A549 (cell line): ENCODE data around the gene INSIG2. TPM values are rescaled to one million over a fixed set of nuclear protein-coding genes. Genes with fewer than 3 reads are reported as not detected.

ENCODE experiments used
- ATAC-seq, 2 experiments: fragments of 200-7000 bp in 1 of 2; fragments of >200 bp in 1 of 2; cut with Nextera tagmentation in 1 of 2; cut with Tn5 transposase in 1 of 2; 3 replicates each; pipeline versions ENCODE4 v1.8.0 to v1.9.1; 2018 to 2020; ENCODE audit warnings: mild to moderate bottlenecking in 1 of 2, moderate library complexity in 1 of 2
- CTCF ChIA-PET: fragments of 300-600 bp; sonication (Branson Sonifier 250); formaldehyde crosslinking; extraction: SDS; loops from one replicate; lab custom pipeline; 2021; ENCODE audit warnings: antibody characterized with exemption, inconsistent platforms; lab: Yijun Ruan, JAX
- POLR2A ChIA-PET: fragments of 350-600 bp; formaldehyde crosslinking; extraction: SDS; loops from one replicate; lab custom pipeline; 2021; ENCODE audit warnings: antibody characterized with exemption, inconsistent platforms; lab: Yijun Ruan, JAX
- DNase-seq, 2 experiments: peaks; one replicate each; pipeline versions ENCODE4 v3.0.0 to v3.0.0-alpha.2; 2011 to 2016; ENCODE audit warnings: low read depth in 1 of 2, low spot score in 1 of 2
- FAIRE-seq: peaks from 2 replicates; lab custom pipeline; 2011; peaks lifted over from hg19 to GRCh38; lab: Jason Lieb, UNC
- H3K27ac ChIP-seq, 2 experiments: fragments of >200 bp; sonication (Bioruptor Twin); formaldehyde crosslinking; 3 replicates each; pipeline ENCODE4 v1.5.1; 2016 to 2017
- H3K4me1 ChIP-seq: fragments of >200 bp; sonication (Bioruptor Twin); formaldehyde crosslinking; 3 replicates; pipeline ENCODE4 v1.6.1; 2016
- H3K4me2 ChIP-seq: fragments of >200 bp; sonication (Bioruptor Twin); formaldehyde crosslinking; 3 replicates; pipeline ENCODE4 v1.6.1; 2016
- H3K4me3 ChIP-seq: fragments of >200 bp; sonication (Bioruptor Twin); formaldehyde crosslinking; 3 replicates; pipeline ENCODE4 v1.5.1; 2016
- H3K9me3 ChIP-seq: fragments of >200 bp; sonication (Bioruptor Twin); formaldehyde crosslinking; 3 replicates; pipeline ENCODE4 v1.6.1; 2016
- ATOH8 ChIP-seq: fragments of 250-450 bp; sonication (Bioruptor Pico); IDR thresholded peaks from 2 replicates; pipeline ENCODE4 v1.5.0; 2020; ENCODE audit warnings: low read depth, mild to moderate bottlenecking, moderate library complexity
- CEBPB ChIP-seq, 2 experiments: fragments of >200 bp in 1 of 2; sonication (Bioruptor Twin) in 1 of 2; formaldehyde crosslinking in 1 of 2; IDR thresholded peaks; 2 replicates each; pipeline ENCODE4 v1.6.1; 2012 to 2016
- FOSL2 ChIP-seq, 2 experiments: fragments of 450-650 bp in 1 of 2; fragments of >200 bp in 1 of 2; sonication (Bioruptor Twin) in 1 of 2; formaldehyde crosslinking; IDR thresholded peaks; 2 replicates each; pipeline versions ENCODE4 v1.5.0 to v1.6.1; 2016 to 2020; ENCODE audit warnings: mild to moderate bottlenecking in 1 of 2, moderate library complexity in 1 of 2
- FOXS1 ChIP-seq: fragments of 250-450 bp; sonication (Bioruptor Pico); IDR thresholded peaks from 2 replicates; pipeline ENCODE4 v1.5.0; 2020; ENCODE audit warnings: mild to moderate bottlenecking, moderate library complexity
- HDAC2 ChIP-seq: fragments of 200-600 bp; sonication (generic); IDR thresholded peaks from 2 replicates; pipeline ENCODE4 v1.6.1; 2016
- HES2 ChIP-seq: fragments of >200 bp; sonication (Bioruptor Twin); formaldehyde crosslinking; IDR thresholded peaks from 2 replicates; pipeline ENCODE4 v1.6.1; 2016
- HOXA7 ChIP-seq: fragments of 250-450 bp; sonication (Bioruptor Pico); IDR thresholded peaks from 2 replicates; pipeline ENCODE4 v1.5.0; 2020; ENCODE audit warnings: mild to moderate bottlenecking, moderate library complexity
- HOXB13 ChIP-seq: fragments of 250-450 bp; sonication (Bioruptor Pico); IDR thresholded peaks from 2 replicates; pipeline ENCODE4 v1.5.0; 2020; ENCODE audit warnings: low read depth, mild to moderate bottlenecking, moderate library complexity
- JUNB ChIP-seq: fragments of >200 bp; sonication (Bioruptor Twin); formaldehyde crosslinking; IDR thresholded peaks from 2 replicates; pipeline ENCODE4 v1.6.1; 2016
- KDM5A ChIP-seq: fragments of 200-600 bp; sonication (generic); IDR thresholded peaks from 2 replicates; pipeline ENCODE4 v1.6.1; 2016; ENCODE audit warnings: antibody characterized with exemption, mild to moderate bottlenecking
- MAX ChIP-seq: IDR thresholded peaks from 2 replicates; pipeline ENCODE4 v1.6.1; 2012
- MAZ ChIP-seq: fragments of 150-350 bp; IDR thresholded peaks from 2 replicates; pipeline ENCODE4 v1.6.1; 2014; ENCODE audit warnings: antibody characterized with exemption, low read depth, low read length, borderline replicate concordance
- NR3C1 ChIP-seq: fragments of >200 bp; sonication (Bioruptor Twin); formaldehyde crosslinking; IDR thresholded peaks from 3 replicates; pipeline ENCODE4 v1.6.1; 2017
- PBX3 ChIP-seq: IDR thresholded peaks from 2 replicates; pipeline ENCODE4 v1.6.1; 2012
- POLR2AphosphoS2 ChIP-seq: conservative IDR thresholded peaks from 2 replicates; pipeline ENCODE4 v1.6.1; 2012; ENCODE audit warnings: low read length, improper control_type of control experiment, inconsistent platforms
- RARB ChIP-seq: fragments of 250-450 bp; sonication (Bioruptor Pico); IDR thresholded peaks from 2 replicates; pipeline ENCODE4 v1.8.0; 2021; ENCODE audit warnings: mild to moderate bottlenecking, moderate library complexity
- RCOR1 ChIP-seq: fragments of 150-350 bp; IDR thresholded peaks from 2 replicates; pipeline ENCODE4 v1.6.1; 2014; ENCODE audit warnings: antibody characterized with exemption, low read length, low read depth
- REST ChIP-seq: fragments of 200-600 bp; sonication (generic); IDR thresholded peaks from 2 replicates; pipeline ENCODE4 v1.6.1; 2016; ENCODE audit warnings: antibody characterized with exemption, mild to moderate bottlenecking, moderate library complexity
- RFX5 ChIP-seq: fragments of 450-650 bp; IDR thresholded peaks from 2 replicates; pipeline ENCODE4 v1.7.1; 2014; ENCODE audit warnings: antibody characterized with exemption, mild to moderate bottlenecking, moderate library complexity
- TP53 ChIP-seq: fragments of 250-450 bp; sonication (Bioruptor Pico); IDR thresholded peaks from 2 replicates; pipeline ENCODE4 v1.5.0; 2021; ENCODE audit warnings: mild to moderate bottlenecking, moderate library complexity
- ZFP36 ChIP-seq: fragments of 450-650 bp; IDR thresholded peaks from 2 replicates; pipeline ENCODE4 v1.6.1; 2014; ENCODE audit warnings: borderline replicate concordance; ENCODE audit not compliant: partially characterized antibody
- ZNF302 ChIP-seq: fragments of 250-450 bp; sonication (Bioruptor Pico); IDR thresholded peaks from 2 replicates; pipeline ENCODE4 v1.9.0; 2021; ENCODE audit warnings: inconsistent platforms, mild to moderate bottlenecking, moderate library complexity
- ZSCAN20 ChIP-seq: fragments of 250-450 bp; sonication (Bioruptor Pico); IDR thresholded peaks from 2 replicates; pipeline ENCODE4 v1.8.0; 2022; ENCODE audit warnings: mild to moderate bottlenecking, moderate library complexity
- WGBS: methylation state at CpG from one replicate; pipeline ENCODE4 v1.1.6; 2017; ENCODE audit errors: missing lambda C conversion rate; 5-methylcytosine and 5-hydroxymethylcytosine counted together
- polyA plus RNA-seq, 4 experiments: library from polyadenylated mRNA; depleted of rRNA in 3 of 4; stranded (reverse); fragments of >200 nt; fragmentation: RNase III in 1 of 4; extraction: RNeasy Plus Mini Kit Qiagen cat#74134 plus additional on column Dnase treatment in 1 of 4; gene quantifications; 2 replicates in 3 of 4; 3 replicates in 1 of 4; pipeline ENCODE4 v1.2.3, GENCODE V29; 2011 to 2017

Gene INSIG2
- polyA plus RNA-seq, 2 of the 4 experiments (the other 2 are of a cell fraction): 12.1 to 23.4 TPM

GRCh38 chr2:118133916-118134315 lies 45.6 kb downstream of the INSIG2 start:
- H3K4me3 ChIP-seq: no peak overlapping the region
- H3K9me3 ChIP-seq: no peaks in the 10 kb centered on the region
- CTCF ChIA-PET: interaction anchor here (0.8 kb wide), 1 partner anchor 23 kb away, joined by 3 read pairs; no protein-coding TSS in a partner anchor
- no peaks in the 10 kb centered on the region for H3K4me1 ChIP-seq
- ATAC-seq: no peak
- H3K4me2 ChIP-seq: no peak overlapping the region
- WGBS: 59% methylated on average over 2 of the region's 2 CpGs
- FAIRE-seq: no peak
- no peak for DNase-seq
- POLR2A ChIA-PET: no interaction called here
- H3K27ac ChIP-seq: no peak overlapping the region
- TF ChIP-seq MAX: no peak

- TF ChIP-seq CEBPB (IDR thresholded peaks at IDR 0.05): no peak
- TF ChIP-seq HOXB13 (CRISPR knock-in tag): no peak
- TF ChIP-seq MAZ: no peak
- no peak for TF ChIP-seq HDAC2
- no peak for TF ChIP-seq HOXA7 (CRISPR knock-in tag)
- TF ChIP-seq RCOR1: no peak
- TF ChIP-seq ZFP36: no peak
- TF ChIP-seq ZNF302 (CRISPR knock-in tag): no peak
- no peak for TF ChIP-seq RARB (CRISPR knock-in tag)
- no peak for TF ChIP-seq RFX5
- no peak for TF ChIP-seq KDM5A
- ATAC-seq: no peak
- no peaks in the 10 kb centered on the region for H3K4me1 ChIP-seq
- ChIA-PET POLR2A (no interaction called here), CTCF (interaction anchor here (0.8 kb wide), 1 partner anchor 24 kb away, joined by 3 read pairs; no protein-coding TSS in a partner anchor)
- FAIRE-seq: no peak
- WGBS: 39% methylated on average over 6 of the region's 6 CpGs
- no peak overlapping the region for H3K4me3 ChIP-seq
- DNase-seq: no peak
- no peak overlapping the region for H3K27ac ChIP-seq
- no peak overlapping the region for H3K4me2 ChIP-seq
- no peaks in the 10 kb centered on the region for H3K9me3 ChIP-seq
Measured at GRCh38 chr2:118134650-118135049, 46.4 kb downstream of the INSIG2 start.

- ATAC-seq (no peak), FAIRE-seq (no peak)
- POLR2A ChIA-PET: no interaction called here
Measured at GRCh38 chr2:118145207-118145606, 56.9 kb downstream of the INSIG2 start.

More at GRCh38 chr2:118145207-118145606, 56.9 kb downstream of the INSIG2 start:
- no peak for DNase-seq
- H3K9me3 ChIP-seq: peaks cover 4% of the 10 kb centered on the region; the same call in 2 of the 3 replicates
- no peaks in the 10 kb centered on the region for H3K4me1 ChIP-seq
- H3K4me3 ChIP-seq: no peak overlapping the region
- H3K4me2 ChIP-seq: no peak overlapping the region
- WGBS: 18% methylated on average over 1 of the region's 1 CpG
- TF ChIP-seq FOXS1 (CRISPR knock-in tag) (no peak), ZSCAN20 (CRISPR knock-in tag) (no peak), REST (no peak), HES2 (no peak), NR3C1 (no peak), PBX3 (no peak), POLR2AphosphoS2 (no peak), TP53 (CRISPR knock-in tag) (no peak), ATOH8 (CRISPR knock-in tag) (no peak), ZFP36 (no peak), MAZ (no peak), JUNB (no peak), FOSL2 (IDR thresholded peaks at IDR 0.05) (no peak), FOSL2 (CRISPR knock-in tag; IDR thresholded peaks at IDR 0.05) (no peak)
- H3K27ac ChIP-seq: no peak overlapping the region
- CTCF ChIA-PET: no interaction called here
